H1 (cell line): ENCODE data around the gene ME3. TPM values are rescaled to one million over a fixed set of nuclear protein-coding genes. Genes with fewer than 3 reads are reported as not detected.

ENCODE experiments used
- BACH1 ChIP-seq: IDR thresholded peaks from 2 replicates; pipeline ENCODE4 v1.6.1; 2012; ENCODE audit warnings: low read length, improper control_type of control experiment
- polyA plus RNA-seq, 7 experiments: library from polyadenylated mRNA; depleted of rRNA in 3 of 7; stranded (reverse) in 5 of 7; unstranded in 2 of 7; fragments of >200 nt in 5 of 7; fragments of 200-250 nt in 2 of 7; gene quantifications; 1 replicate in 5 of 7; 2 replicates in 1 of 7; 4 replicates in 1 of 7; pipeline versions ENCODE4 v1.2.1 to v1.2.3, GENCODE V29; 2011 to 2013; ENCODE audit warnings: missing spikeins in 2 of 7, mixed read lengths in 2 of 7
- total RNA-seq: library from RNA; stranded (reverse); fragmentation: NEBNext Ultra II Directional; extraction: Animal tissue kit (Norgen Biotek cat#: 25700); gene quantifications from 2 replicates; pipeline ENCODE4 v1.2.1, GENCODE V29; 2021
- TF ChIP-seq, protein P1 (sequence below): IDR thresholded peaks from 2 replicates; pipeline ENCODE4 v1.6.1; 2012; ENCODE audit warnings: inconsistent platforms

The ME3 gene
- total and polyA plus RNA-seq, 2 of the 8 experiments (the other 6 are each of a cell fraction or from before 2014, with no cell fraction given), result 1.5 to 2.8 TPM

DNA sequence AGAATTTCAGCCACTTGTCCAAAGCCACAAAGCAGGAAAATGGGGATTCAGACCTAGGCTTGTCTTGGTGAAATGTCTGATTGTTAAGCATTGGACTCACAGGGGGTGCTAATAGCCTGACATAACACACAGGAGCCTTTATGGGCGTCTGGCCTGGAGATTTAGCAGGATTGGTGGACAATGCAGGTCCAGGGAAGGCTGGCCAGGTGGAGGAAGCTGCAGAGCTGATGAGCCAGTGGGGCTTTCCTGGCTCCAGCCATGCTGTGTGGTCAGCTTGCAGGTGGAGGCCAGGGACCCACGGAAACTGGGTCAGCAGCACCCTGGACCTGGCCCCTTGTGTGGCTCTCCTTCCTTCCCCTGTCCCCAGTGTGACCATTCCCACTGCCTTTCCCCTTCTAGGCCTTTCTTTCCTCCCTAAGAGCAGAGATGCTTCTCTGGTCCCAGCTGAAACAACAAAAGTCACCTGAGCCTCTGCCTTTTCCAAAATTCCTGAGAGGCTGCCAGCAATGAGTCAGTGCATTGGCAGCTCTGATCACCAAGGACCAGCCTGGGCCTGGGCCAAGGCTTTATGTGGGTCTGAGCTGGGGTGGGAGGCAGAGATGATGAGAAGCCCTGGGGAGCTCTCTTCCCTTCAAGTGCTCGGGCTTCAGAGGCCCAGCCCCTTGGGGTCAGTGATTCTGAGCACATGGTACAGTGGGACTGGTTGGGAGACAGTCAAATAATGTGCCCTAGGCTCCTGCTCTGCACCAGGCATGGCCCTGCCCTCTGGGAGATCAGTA, 212.5 kb downstream of the ME3 start (continued):
- TF ChIP-seq, protein P1, sequence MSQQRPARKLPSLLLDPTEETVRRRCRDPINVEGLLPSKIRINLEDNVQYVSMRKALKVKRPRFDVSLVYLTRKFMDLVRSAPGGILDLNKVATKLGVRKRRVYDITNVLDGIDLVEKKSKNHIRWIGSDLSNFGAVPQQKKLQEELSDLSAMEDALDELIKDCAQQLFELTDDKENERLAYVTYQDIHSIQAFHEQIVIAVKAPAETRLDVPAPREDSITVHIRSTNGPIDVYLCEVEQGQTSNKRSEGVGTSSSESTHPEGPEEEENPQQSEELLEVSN, result no peak
- no peak for TF ChIP-seq BACH1
